ENCODE data around the gene INPP5A. TPM values are rescaled to one million over a fixed set of nuclear protein-coding genes. Genes with fewer than 3 reads are reported as not detected.

The INPP5A gene
- total RNA-seq, 1 donor from 2014 or later, result 105 TPM

DNA sequence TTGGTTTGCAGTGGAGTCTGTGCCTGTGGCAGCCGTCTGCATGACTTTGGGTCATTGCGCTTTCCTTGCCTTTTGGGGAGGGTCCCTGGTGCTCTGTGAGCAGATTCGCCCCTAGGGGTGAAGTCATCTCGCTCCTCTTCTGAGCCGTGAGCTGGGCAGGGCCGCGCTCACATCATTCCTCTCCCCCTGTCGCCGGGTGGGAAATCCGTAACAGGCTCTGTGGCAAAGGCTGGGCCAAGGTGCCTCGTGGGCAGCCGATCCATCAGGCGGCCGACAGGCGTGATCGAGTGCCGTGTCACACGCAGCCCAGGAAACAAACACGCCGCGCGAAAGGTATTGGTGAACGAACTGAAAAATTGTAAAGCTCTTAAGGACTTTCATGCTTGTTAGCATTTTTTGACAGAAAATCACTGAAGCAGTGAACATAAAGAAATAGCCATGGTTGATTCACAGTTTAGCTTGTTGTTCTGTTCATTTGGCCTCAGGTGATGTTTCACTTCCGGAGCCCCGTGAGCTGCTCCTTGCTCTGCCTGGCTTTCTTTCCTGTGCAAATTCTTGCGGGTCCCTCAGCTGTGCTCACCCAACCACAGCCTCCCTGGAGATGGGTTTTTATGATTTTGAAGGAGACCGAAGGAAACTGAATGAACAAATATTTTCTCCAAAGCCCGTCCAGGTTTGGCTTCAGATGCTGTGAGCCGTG is 126.2 kb downstream of the INPP5A start:
- Histone ChIP-seq H3K4me3 (no peak overlapping the region), H3K9me3 (replicated peaks) (peaks cover 9% of the 10 kb centered on the region), H3K27ac (replicated peaks) (no peak overlapping the region), H3K36me3 (peaks cover 40% of the 10 kb centered on the region), H3K27me3 (ENCODE audit: low read depth) (no peaks in the 10 kb centered on the region), H3K4me1 (peaks cover 17% of the 10 kb centered on the region)
- no peak for DNase-seq
- TF ChIP-seq, protein P1, sequence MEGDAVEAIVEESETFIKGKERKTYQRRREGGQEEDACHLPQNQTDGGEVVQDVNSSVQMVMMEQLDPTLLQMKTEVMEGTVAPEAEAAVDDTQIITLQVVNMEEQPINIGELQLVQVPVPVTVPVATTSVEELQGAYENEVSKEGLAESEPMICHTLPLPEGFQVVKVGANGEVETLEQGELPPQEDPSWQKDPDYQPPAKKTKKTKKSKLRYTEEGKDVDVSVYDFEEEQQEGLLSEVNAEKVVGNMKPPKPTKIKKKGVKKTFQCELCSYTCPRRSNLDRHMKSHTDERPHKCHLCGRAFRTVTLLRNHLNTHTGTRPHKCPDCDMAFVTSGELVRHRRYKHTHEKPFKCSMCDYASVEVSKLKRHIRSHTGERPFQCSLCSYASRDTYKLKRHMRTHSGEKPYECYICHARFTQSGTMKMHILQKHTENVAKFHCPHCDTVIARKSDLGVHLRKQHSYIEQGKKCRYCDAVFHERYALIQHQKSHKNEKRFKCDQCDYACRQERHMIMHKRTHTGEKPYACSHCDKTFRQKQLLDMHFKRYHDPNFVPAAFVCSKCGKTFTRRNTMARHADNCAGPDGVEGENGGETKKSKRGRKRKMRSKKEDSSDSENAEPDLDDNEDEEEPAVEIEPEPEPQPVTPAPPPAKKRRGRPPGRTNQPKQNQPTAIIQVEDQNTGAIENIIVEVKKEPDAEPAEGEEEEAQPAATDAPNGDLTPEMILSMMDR (IDR thresholded peaks at IDR 0.05; ENCODE audit: borderline replicate concordance), result no peak
- intact Hi-C loops (cut with micrococcal nuclease), result no loop called here

DNA sequence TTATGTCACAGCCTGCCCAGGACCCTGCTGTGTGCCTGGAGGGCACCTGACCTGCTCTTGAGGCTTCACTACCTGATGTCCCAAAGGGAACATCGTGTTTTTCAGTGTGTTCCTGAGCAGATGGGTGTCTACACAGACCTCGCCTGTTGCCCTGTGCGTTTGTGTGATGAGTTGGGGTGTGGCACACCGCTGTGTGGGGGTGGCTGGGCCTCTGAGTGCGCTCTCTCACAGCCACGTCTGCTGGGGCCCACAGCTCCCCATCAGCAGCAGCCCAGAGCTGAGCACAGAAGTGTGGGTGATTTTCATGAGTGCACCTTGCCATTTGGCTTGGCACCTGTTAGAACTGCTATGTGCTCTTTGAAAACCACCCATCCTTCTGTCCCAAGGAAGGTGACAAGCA is 126.8 kb downstream of the INPP5A start:
- Histone ChIP-seq H3K36me3 (peaks cover 34% of the 10 kb centered on the region), H3K27me3 (ENCODE audit: low read depth) (no peaks in the 10 kb centered on the region), H3K4me3 (no peak overlapping the region), H3K4me1 (peaks cover 11% of the 10 kb centered on the region), H3K9me3 (replicated peaks) (peaks cover 9% of the 10 kb centered on the region), H3K27ac (replicated peaks) (no peak overlapping the region)
- TF ChIP-seq, protein P1 (IDR thresholded peaks at IDR 0.05; ENCODE audit: borderline replicate concordance), result no peak
- intact Hi-C loops (cut with micrococcal nuclease), result no loop called here
- no peak for DNase-seq

DNA sequence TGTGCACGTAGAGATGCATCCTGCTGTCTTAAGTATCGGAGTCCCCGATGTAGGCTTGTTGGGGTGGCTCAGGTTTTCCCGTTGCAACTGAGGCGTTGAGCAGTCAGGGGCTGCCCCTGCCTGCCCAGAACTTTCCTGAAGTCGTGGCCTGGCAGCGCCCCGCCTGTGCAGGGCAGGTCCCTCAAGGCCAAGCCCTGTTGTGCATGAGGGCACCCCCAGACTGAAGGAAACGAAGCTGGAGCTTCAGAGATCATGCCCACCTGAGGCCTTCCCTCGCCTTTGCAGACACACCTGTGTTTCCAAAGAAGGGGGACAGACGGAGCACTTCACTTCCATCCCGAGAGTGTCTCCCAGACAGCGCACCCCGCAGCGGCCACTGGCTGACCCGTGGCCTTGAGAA is 127.3 kb downstream of the INPP5A start:
- Histone ChIP-seq H3K36me3 (peaks cover 29% of the 10 kb centered on the region), H3K4me1 (peaks cover 6% of the 10 kb centered on the region), H3K27me3 (ENCODE audit: low read depth) (no peaks in the 10 kb centered on the region), H3K27ac (replicated peaks) (no peak overlapping the region), H3K4me3 (no peak overlapping the region), H3K9me3 (replicated peaks) (peaks cover 9% of the 10 kb centered on the region)
- no peak for DNase-seq
- intact Hi-C loops (cut with micrococcal nuclease), result no loop called here
- TF ChIP-seq, protein P1 (IDR thresholded peaks at IDR 0.05; ENCODE audit: borderline replicate concordance), result no peak

DNA sequence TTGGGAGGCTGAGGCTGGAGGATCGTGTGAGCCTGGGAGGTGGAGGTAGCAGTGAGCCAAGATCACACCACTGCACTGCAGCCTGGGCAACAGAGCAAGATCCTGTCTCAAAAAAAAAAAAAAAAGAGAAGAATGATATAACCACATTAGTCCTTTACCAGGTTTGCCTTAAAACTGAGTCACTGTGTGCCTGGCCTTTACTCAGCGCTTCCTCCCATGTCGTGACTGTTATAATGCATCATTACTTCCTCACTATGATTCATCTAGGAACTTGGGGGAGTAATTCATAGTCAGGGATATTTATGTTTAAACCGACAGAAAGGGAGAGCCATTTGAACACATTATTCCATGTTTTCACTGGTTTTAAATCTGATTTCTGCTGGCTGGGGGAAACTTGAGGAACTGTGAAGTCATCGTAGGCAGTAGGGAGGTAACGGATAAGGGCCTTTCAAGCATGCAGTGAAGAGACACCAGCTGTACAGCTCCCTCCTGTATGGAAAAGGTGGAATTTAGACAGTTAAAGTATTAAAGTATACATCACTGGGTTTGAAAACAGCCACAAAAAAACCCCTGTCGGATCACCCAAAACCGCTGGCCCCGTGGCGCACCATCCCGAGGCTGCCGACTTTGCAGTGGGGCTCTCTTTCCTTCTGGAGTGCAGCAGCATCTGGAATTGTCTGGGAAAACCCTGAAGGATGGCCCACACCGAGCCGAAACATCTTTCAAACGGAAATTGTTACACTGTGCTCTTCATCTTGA is 128.5 kb downstream of the INPP5A start:
- TF ChIP-seq, protein P1 (IDR thresholded peaks at IDR 0.05; ENCODE audit: borderline replicate concordance), result no peak

DNA sequence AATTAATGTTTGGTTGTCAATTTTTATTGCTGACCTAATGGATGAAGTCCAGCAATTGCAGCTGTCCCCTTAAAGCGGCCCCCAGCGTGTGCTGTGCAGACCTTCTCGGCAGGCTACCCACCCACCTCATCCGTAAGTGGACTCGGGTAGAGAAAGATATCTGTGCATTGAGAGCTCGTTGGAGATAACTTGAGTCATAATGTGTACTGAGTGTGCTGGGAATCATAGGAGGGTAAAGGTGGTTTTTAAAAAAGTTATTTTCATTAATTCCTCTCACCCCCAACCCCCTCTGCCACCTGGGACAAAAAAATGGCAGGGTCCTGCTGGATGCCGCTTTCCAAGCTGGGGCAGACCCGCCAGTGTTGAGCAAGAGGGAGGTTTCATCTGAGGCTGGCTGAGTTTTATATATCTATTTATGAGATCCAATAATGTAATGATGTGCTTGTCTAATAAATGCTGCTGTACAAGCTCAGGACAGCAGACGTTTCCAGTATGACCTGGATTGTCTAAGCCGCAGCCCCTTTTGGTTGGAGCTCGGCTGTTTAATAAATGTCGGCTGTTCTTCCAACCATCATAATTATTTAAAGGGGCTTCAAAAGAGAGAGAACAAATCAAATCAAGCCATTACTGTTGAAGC is 129.2 kb downstream of the INPP5A start:
- TF ChIP-seq, protein P1 (IDR thresholded peaks at IDR 0.05; ENCODE audit: borderline replicate concordance), result no peak
- H3K4me1 ChIP-seq, result peaks cover 18% of the 10 kb centered on the region
- no peaks in the 10 kb centered on the region for H3K27me3 ChIP-seq (ENCODE audit: low read depth)
- H3K27ac ChIP-seq (replicated peaks), result no peak overlapping the region
- DNase-seq, result no peak
- intact Hi-C loops (cut with micrococcal nuclease), result no loop called here
- H3K4me3 ChIP-seq, result no peak overlapping the region
- H3K36me3 ChIP-seq, result peaks cover 12% of the 10 kb centered on the region
- H3K9me3 ChIP-seq (replicated peaks), result peaks cover under 1% of the 10 kb centered on the region

More for the DNA sequence above, 128.5 kb downstream of the INPP5A start:
- Histone ChIP-seq H3K4me1 (peaks cover 12% of the 10 kb centered on the region), H3K27me3 (ENCODE audit: low read depth) (no peaks in the 10 kb centered on the region), H3K36me3 (peaks cover 16% of the 10 kb centered on the region), H3K4me3 (no peak overlapping the region), H3K27ac (replicated peaks) (no peak overlapping the region), H3K9me3 (replicated peaks) (peaks cover 7% of the 10 kb centered on the region)
- intact Hi-C loops (cut with micrococcal nuclease), result no loop called here
- no peak for DNase-seq

Measured in left ventricle myocardium inferior (tissue), 1 donor.